NT2/D1 (cell line): ENCODE data around the gene SNTG2.

Source experiments
- YY1 ChIP-seq: IDR thresholded peaks from 2 replicates; pipeline ENCODE4 v1.6.1; 2011; ENCODE audit not compliant: insufficient read length, insufficient read depth
- ZNF274 ChIP-seq: IDR thresholded peaks from 2 replicates; pipeline ENCODE4 v1.6.1; 2011; ENCODE audit warnings: mild to moderate bottlenecking, low read depth, low read length

DNA sequence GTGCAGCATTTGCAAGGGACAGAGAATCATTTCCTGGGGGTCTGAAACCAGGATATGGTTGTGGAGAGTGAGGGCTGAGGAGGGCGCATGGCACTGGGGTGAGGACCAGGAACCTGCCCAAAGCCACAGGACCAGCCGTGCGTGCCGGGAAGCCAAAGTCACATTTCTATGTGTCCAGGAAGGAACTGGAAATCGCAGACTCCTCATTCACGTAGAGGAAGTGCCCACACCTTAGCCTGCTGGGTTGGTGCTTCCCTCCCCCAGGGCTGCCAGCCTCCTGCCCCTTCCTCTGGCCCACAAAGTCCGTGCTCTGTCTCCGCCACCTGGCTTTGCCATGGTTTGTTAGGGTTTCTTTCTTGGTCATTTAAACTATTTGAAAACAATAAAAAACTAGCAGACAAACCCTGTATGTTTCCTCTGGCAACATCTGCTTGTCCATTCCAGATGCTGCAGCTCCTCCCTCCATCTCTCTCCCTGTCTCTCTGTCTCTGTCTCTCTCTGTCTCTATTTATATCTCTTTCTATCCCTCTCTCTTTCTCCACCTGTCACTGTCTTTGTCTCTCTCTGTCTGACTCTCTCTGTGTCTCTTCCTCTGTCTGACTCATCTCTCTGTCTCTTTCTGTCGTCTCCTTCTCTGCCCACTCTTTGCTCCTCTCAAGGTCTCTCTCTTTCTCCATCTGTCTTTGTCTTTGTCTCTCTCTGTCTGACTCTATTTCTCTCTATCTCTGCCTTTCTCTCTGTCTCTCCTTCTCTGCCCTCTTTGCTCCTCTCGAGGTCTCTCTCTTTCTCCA, 299.4 kb downstream of the SNTG2 start:
- TF ChIP-seq YY1 (no peak), ZNF274 (no peak)
